Activated CD8-positive, alpha-beta memory T cell treated with anti-CD3 and anti-CD28 coated beads for 36 hours (primary cell): ENCODE results near the gene KLHL8. TPM values are rescaled to one million over a fixed set of nuclear protein-coding genes. Genes with fewer than 3 reads are reported as not detected.
"Not testable (repeated sequence)": the region's sequence is repeated elsewhere in the genome, so short reads cannot be mapped to it uniquely, and the experiment has no call there.

Experiments
- CTCF ChIA-PET: fragments of 350-600 bp; sonication (Branson Sonifier 250); formaldehyde crosslinking; loops from one replicate; lab custom pipeline; 2021; ENCODE audit warnings: antibody characterized with exemption; lab: Charles Lee
- POLR2A ChIA-PET: fragments of 350-600 bp; sonication (Branson Sonifier 250); formaldehyde crosslinking; loops from one replicate; lab custom pipeline; 2021; ENCODE audit warnings: antibody characterized with exemption; lab: Charles Lee
- total RNA-seq, 2 experiments: library from RNA; stranded (reverse); gene quantifications; one replicate each; pipeline ENCODE4 v1.2.3, GENCODE V29; 2021

Gene KLHL8
- total RNA-seq, 2 experiments from 2014 or later = 15.8 to 17.6 TPM

DNA sequence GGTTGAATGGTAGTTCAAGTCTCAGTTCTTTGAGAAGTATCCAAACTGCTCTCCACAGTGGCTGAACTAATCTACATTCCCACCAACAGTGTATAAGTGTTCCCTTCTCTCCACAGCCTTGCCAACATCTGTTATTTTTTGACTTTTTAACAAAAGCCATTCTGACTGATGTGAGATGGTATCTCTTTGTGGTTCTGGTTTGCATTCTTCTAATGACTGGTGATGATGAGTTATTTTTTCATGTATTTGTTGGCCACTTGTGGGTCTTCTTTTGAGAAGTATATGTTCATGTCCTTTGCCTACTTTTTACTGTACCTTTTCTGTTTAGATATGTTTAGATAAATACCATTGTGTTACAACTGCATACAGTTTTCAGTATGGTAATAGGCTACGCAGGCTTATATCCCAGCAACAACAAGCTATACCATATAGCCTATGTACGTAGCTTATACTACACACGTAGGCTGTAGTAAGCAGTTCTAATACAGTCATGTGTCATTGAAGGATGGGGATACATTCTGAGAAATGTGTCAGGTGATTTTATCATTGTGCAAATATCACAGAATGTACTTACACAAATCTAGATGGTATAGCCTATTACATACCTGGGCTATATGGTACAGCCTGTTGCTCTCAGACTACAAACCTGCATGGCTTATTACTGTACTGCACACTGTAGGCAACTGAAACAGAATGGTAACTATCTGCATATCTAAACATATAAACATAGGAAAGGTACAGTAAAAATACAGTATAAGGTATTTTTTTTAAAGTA lies 28.1 kb downstream of the KLHL8 start:
- ChIA-PET POLR2A (no interaction called here), CTCF (no interaction called here)

DNA sequence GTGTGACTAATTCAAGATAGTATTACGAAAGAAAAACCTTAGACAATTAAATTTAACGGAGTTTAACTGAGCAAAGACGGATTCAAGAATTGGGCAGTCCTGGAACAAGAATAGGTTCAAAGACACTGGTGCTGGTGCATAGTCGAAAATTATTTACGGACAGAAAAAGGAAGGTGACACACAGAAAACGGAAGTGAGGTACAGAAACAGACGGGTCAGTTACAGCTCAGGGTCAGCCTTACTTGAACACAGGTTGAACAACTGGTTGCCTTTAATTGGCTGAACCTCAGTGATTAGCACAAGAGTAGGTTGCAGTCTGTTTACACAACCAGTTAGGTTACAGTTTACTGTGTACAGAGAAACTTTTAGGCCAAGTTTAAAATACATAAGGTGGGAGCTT lies 31.5 kb downstream of the KLHL8 start:
- CTCF ChIA-PET = no interaction called here
- POLR2A ChIA-PET = no interaction called here

- ChIA-PET POLR2A (no interaction called here), CTCF (no interaction called here)
These were observed 32.4 kb downstream of the KLHL8 start for GRCh38 chr4:87188048-87188447.

GRCh38 chr4:87185146-87185870 lies 35.1 kb downstream of the KLHL8 start:
- ChIA-PET POLR2A (no interaction called here), CTCF (no interaction called here)

DNA sequence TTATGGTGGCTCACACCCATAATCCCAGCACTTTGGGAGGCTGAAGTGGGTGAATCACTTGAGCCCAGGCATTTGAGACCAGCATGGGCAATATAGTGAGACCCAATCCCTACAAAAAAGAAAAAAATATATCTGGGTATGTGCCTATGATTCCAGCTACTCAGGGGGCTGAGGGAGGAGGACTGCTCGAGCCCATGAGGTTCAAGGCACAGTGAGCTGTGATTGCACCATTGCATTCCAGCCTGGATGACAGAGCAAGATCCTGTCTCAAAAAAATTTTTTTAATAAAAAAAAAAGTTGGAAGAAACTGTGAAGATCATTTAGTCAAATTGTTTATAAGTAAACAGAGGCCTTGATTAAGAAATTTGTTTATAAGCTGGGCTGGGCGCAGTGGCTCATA lies 39.7 kb downstream of the KLHL8 start:
- ChIA-PET CTCF (interaction anchor here (0.5 kb wide), 1 partner anchor 55 kb away, joined by 3 read pairs; no protein-coding TSS in a partner anchor), POLR2A (no interaction called here)

- CTCF ChIA-PET = no interaction called here
These were observed 40.7 kb downstream of the KLHL8 start for GRCh38 chr4:87179751-87180150.

GRCh38 chr4:87174672-87175071 lies 45.7 kb downstream of the KLHL8 start:
- POLR2A ChIA-PET = no interaction called here
- CTCF ChIA-PET = no interaction called here

More at GRCh38 chr4:87179751-87180150, 40.7 kb downstream of the KLHL8 start:
- POLR2A ChIA-PET = no interaction called here

DNA sequence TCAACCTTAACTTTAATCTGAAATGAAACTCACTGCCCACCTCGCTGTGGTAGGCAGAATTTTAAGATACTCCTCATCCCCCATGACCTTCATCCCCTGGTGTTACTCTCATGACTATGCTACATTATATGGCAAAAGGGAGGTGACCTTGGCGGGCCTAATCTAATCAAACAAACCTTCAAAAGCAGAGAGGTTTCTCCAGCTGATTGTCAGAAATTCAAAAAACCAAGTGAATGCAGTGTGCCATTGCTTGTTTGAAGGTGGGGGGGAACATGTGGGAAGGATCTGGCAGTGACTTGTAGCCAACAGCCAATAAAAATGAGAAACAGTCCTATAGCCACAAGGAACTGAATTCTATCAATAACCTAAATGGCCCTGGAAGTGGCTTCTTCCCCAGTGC lies 48.5 kb downstream of the KLHL8 start:
- POLR2A ChIA-PET = no interaction called here
- CTCF ChIA-PET = no interaction called here

DNA sequence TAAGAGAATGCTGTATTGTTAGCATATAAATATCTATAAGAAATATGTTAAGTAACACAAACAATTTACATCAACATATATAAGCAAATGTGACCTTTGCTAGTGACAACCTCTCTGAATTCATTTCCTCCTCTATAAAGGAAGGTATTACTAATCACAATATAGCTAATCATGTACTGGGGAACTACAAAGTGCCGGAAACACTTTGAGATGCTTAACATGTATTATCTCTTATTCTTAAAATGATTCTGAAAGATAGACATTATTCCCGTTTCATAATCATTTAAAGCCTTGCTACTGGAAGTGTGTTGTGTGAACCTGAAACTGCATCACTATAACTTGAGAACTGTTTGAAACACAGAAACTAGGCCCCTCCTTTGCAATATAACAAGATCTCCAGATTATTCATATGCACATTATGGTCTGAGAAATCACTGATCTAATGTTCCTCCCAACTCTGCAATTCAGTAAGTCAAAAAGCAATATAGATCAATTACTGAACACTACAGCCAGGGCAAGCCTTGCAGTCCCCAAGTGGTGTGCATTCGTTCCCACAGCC lies 54.0 kb downstream of the KLHL8 start:
- POLR2A ChIA-PET = no interaction called here
- CTCF ChIA-PET = no interaction called here

- ChIA-PET POLR2A (no interaction called here), CTCF (no interaction called here)
These were observed 54.5 kb downstream of the KLHL8 start for GRCh38 chr4:87165892-87166291.

DNA sequence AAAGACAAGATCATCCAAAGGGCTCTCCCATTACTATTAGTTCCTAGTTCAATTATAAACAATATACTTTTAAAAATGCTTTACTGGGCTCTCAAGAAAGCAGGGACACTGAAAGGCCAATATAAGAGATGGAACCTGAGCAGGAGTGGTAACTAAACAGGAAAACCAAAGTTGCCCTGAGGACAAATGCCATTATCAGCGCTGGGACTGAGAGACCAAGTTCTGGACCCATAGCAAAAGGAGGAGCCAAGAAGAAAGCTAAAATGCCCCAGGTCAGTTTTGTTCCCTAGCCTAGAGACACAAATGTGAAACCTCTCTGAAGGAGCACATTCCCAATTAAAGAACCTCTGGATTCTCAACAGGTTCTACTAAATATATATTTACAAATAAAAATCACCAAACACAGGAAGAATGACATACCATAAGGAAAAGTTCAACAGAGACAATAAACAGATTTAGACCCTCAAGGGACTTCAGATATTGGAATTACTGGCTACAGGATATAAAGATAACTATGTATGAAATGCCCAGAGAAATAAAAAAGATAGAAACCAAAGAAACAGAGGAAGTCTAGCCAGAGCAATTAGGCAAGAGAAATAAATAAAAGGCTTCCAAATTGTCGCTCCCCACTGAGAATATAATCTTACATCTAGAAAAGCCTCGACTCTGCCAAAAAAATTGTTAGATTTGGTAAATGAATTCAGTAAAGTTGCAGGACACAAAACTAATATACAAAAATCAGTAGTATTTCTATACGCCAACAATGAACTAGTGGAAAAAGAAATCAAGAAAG lies 67.1 kb downstream of the KLHL8 start:
- POLR2A ChIA-PET = no interaction called here
- CTCF ChIA-PET = interaction anchor here (1.9 kb wide), 1 partner anchor 8 kb away, joined by 4 read pairs; no protein-coding TSS in a partner anchor

DNA sequence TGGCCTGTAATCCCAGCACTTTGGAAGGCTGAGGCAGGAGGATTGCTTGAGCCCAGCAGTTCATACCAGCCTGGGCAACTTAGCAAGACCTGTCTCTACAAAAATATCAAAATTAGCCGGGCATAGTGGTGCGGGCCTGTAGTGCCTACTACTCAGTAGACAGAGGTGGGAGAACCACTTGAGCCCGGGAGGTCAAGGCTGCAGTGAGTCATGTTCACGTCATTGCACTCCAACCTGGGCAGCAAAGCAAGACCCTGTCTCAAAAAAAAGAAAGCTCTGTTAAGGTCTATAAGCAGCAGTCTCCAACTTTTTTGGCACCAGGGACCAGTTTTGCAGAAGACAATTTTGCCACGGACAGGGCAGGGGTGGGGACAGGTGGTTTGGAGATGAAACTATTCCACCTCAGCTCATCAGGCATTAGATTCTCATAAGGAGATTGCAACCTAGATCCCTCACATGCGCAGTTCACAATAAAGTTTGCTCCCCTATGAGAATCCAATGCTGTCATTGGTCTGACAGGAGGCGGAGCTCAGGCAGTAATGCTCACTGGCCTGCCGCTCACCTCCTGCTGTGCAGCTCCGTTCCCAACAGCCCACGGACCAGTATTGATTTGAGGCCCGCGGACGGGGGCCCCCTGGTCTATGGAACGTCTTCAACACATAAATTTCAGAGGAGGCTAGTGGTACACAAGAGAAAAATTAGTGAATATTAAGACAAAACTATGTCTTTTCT lies 67.9 kb downstream of the KLHL8 start:
- CTCF ChIA-PET = interaction anchor here (1.9 kb wide), 1 partner anchor 9 kb away, joined by 4 read pairs; no protein-coding TSS in a partner anchor
- POLR2A ChIA-PET = no interaction called here

DNA sequence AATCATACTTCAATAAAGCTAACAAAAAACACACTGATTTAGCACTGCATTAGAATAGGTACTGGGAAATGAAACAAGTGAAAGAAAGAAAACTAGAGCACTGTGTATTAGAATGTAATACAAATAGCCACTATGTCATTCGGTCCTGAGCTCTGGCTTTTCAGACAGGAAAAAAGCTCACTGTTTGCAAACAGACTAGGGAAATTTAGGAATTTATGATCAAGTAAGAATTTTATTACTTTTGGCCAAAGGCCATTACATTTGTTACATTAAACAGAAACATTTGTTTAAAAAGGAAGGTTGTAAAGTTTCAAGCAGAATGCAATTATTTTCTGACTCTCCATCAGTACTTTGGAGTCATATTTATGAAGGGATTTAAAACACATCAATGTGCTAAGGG lies 68.7 kb downstream of the KLHL8 start:
- POLR2A ChIA-PET = no interaction called here
- CTCF ChIA-PET = interaction anchor here (1.7 to 1.9 kb wide), 2 partner anchors 9 to 68 kb away, joined by 4 to 10 read pairs; partner anchors contain the start of gene KLHL8

DNA sequence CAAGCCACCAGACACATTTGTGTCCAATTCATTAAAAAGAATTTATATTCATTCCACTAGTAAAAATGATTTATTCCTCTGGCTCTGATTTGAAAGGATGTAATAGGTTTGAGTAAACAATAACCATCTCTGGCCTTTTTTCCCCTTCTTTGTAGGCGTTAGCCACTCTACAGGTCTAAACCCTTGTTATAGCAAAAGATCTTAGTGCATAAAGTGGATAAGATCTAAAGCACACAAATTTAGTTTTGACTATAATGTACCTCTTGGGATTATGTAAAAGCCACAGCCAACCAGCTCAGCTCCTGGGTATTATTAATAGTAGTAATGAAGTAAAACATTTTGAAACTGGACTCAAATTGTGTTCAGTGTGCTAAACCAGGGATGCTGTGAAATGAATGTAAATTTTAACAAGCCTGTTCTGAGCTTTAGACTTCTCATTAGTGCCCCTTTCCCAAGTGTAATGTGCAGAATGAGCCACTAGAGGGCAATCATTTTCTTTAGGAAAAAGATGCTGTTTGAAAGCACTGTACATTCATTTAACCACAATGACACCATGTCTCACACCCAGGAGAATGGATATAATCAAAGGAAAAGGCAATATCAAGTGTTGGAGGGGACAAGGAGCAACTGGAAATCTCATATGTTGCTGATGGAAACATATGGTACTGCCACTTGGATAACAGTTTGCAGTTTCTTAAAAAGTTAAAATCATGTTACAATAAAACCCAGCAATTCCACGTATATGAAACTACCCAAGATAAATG lies 69.7 kb downstream of the KLHL8 start:
- CTCF ChIA-PET = interaction anchor here (1.0 to 1.8 kb wide), 7 partner anchors 9 to 228 kb away, joined by 3 to 14 read pairs (median 4); partner anchors contain the start of gene KLHL8
- POLR2A ChIA-PET = no interaction called here

GRCh38 chr4:87147116-87147515 lies 73.3 kb downstream of the KLHL8 start:
- CTCF ChIA-PET = no interaction called here
- POLR2A ChIA-PET = no interaction called here

DNA sequence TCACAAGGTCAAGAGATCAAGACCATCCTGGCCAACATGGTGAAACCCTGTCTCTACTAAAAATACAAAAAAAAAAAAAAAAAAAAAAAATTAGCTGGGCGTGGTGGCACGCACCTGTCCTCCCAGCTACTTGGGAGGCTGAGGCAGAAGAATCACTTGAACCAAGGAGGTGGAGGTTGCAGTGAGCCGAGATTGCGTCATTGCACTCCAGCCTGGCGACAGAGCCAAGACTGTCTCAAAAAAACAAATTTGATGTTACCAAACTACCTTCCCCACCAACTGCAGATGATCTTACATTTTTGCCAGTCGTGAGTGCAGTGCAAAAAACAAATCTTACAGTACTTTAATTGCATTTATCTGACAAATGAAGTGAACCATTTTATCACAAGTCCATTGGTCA lies 74.5 kb downstream of the KLHL8 start:
- CTCF ChIA-PET = interaction anchor here (0.7 kb wide), 1 partner anchor 103 kb away, joined by 3 read pairs; no protein-coding TSS in a partner anchor
- POLR2A ChIA-PET = not testable (repeated sequence)

- ChIA-PET POLR2A (no interaction called here), CTCF (no interaction called here)
These were observed 76.1 kb downstream of the KLHL8 start for GRCh38 chr4:87144356-87144755.

- ChIA-PET CTCF (no interaction called here), POLR2A (no interaction called here)
These were observed 79.0 kb downstream of the KLHL8 start for GRCh38 chr4:87141428-87141827.
